T-helper 22 cell (primary cell): ENCODE results near the gene DNM2.
"Not testable (repeated sequence)": the region's sequence is repeated elsewhere in the genome, so short reads cannot be mapped to it uniquely, and the experiment has no call there.

Experiments used
- DNase-seq: peaks from one replicate; pipeline ENCODE4 v3.0.0-alpha.2; 2020; ENCODE audit warnings: low read depth

DNM2 gene

GRCh38 chr19:10870501-10870954 lies 152.6 kb downstream of the DNM2 start:
- DNase-seq = no peak

- peak; percentile 98 for DNase-seq
Observed at GRCh38 chr19:10870955-10871603, 153.2 kb downstream of the DNM2 start, which contains the start of gene CARM1. TSS of gene CARM1 (plus strand) at chr19:10871553. CDS start at chr19:10871703, 150 bp downstream.

- DNase-seq = peak; percentile 7
Observed at GRCh38 chr19:10871711-10872545, 154.0 kb downstream of the DNM2 start.

GRCh38 chr19:10872546-10873107 lies 154.7 kb downstream of the DNM2 start:
- no peak for DNase-seq

- DNase-seq = no peak
Observed at GRCh38 chr19:10874024-10874423, 156.1 kb downstream of the DNM2 start.

DNA sequence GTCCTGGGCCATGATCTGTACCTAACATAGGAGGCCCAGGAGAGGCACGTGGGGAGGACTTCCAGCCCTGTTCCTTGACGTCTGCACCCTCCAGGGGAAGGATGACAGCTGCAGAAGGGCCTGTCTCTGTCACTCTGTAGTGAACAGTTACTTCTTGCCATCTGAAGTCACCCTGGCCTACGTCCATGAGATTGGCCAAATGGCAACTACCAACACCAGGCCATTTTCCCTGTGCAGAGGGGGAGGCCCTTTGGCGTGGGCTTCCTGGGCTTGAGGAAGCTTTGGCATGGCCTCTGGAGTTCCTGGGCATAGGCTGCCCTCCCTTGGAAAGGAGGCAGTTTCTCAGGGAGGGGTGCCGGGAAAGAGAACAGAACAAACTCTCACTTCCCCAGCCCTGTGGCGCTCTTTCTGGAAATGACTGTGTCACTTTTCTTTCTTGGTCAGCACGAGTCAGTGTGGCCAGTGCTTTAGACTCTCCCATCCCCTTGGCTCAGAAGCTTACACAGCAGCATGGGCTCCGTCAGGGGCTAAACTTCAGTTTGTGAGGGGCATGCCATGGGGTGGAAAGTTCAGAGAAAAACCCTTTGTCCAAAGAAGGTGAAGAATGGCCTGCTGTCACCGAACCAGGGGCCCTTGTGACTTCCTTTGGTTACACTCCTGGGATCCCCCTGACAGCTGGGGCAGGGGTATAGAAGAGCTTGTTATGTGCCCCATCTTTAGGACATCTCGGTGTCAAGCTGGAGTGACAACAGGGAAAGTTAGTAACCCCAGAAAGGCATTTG lies 158.8 kb downstream of the DNM2 start:
- no peak for DNase-seq

DNA sequence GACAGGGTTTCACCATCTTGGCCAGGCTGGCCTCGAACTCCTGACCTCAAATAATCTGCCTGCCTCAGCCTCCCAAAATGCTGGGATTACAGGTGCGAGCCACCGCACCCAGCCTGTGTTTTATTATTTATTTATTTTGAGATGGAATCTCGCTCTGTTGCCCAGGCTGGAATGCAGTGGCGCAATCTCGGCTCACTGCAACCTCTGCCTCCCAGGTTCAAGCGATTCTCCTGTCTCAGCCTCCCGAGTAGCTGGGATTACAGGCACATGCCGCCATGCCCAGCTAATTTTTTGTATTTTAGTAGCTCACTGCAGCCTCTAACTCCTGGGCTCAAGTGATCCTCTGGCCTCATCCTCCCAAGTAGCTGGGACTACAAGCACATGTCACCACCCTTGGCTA lies 159.7 kb downstream of the DNM2 start:
- not testable (repeated sequence) for DNase-seq

- DNase-seq = no peak
Observed at GRCh38 chr19:10878253-10878652, 160.4 kb downstream of the DNM2 start.
